Stomach (tissue), 9 donors: Measurements from ENCODE around the gene M1AP. TPM values are rescaled to one million over a fixed set of nuclear protein-coding genes. Genes with fewer than 3 reads are reported as not detected.
A peak's percentile ranks its signal among the peaks of the same experiment; 100 is the strongest.

Experiments
- DNase-seq, 2 donors: peaks; one replicate each; pipeline versions ENCODE4 v3.0.0 to v3.0.0-alpha.2; 2013 to 2019
- H3K27ac ChIP-seq, 5 donors: fragments of 200-600 bp in 4 of 5; sonication (generic) in 4 of 5; one replicate each; pipeline ENCODE4 v1.5.1; 2013 to 2019; ENCODE audit warnings: mild to moderate bottlenecking in 1 of 5, moderate library complexity in 1 of 5
- H3K27me3 ChIP-seq, 3 donors: fragments of 200-600 bp; sonication (generic); one replicate each; pipeline ENCODE4 v1.5.1; 2017 to 2019; ENCODE audit warnings: mixed run types in 1 of 3
- H3K36me3 ChIP-seq, 4 donors: fragments of 200-600 bp; sonication (generic); 1 replicate in 3 of 4; 2 replicates in 1 of 4; pipeline ENCODE4 v1.5.1; 2016 to 2019
- H3K4me1 ChIP-seq, 4 donors: fragments of 200-600 bp; sonication (generic); one replicate each; pipeline ENCODE4 v1.5.1; 2016 to 2019
- H3K4me3 ChIP-seq, 4 donors: fragments of 200-600 bp; sonication (generic) in 3 of 4; one replicate each; pipeline ENCODE4 v1.5.1; 2016 to 2019; ENCODE audit warnings: mild to moderate bottlenecking in 1 of 4
- H3K9me3 ChIP-seq, 4 donors: fragments of 200-600 bp; sonication (generic); one replicate each; pipeline ENCODE4 v1.5.1; 2016 to 2019
- EP300 ChIP-seq: sonication (generic); formaldehyde crosslinking; IDR thresholded peaks from one replicate; pipeline ENCODE4 v1.6.1; 2017; ENCODE audit warnings: antibody characterized with exemption
- POLR2A ChIP-seq, 4 donors: fragments of 450-650 bp; IDR thresholded peaks; one replicate each; pipeline ENCODE4 v1.6.1; 2016; ENCODE audit warnings: antibody characterized with exemption in 4 of 4, control low read depth in 2 of 4, mild to moderate bottlenecking in 1 of 4, moderate library complexity in 1 of 4
- POLR2AphosphoS5 ChIP-seq, 3 donors: sonication (generic); formaldehyde crosslinking; IDR thresholded peaks; one replicate each; pipeline ENCODE4 v1.6.1; 2016; ENCODE audit warnings: antibody characterized with exemption in 3 of 3
- WGBS, 5 donors: extraction: QIAGEN DNeasy Blood & Tissue Kit in 3 of 5; methylation state at CpG; one replicate each; pipeline versions ENCODE4 v1.1.5 to v1.1.7; 2013 to 2018; 5-methylcytosine and 5-hydroxymethylcytosine counted together
- intact Hi-C: fragments of 100-400 bp; cut with DNase I; formaldehyde crosslinking; loops from one replicate; pipeline ENCODE4 v1.15.1; 2023; ENCODE audit warnings: low total_unique reads
- polyA plus RNA-seq, 3 donors: library from polyadenylated mRNA; stranded (reverse); fragments of 200-250 nt; gene quantifications; one replicate each; pipeline ENCODE4 v1.2.3, GENCODE V29; 2013
- total RNA-seq, 5 donors: library from RNA; depleted of rRNA; stranded (reverse); fragments of >200 nt; gene quantifications; one replicate each; pipeline versions ENCODE4 v1.1.0 to v1.2.3, GENCODE V29; 2014 to 2016
- TF ChIP-seq, protein P1 (sequence below), 7 experiments: fragments of 450-650 bp in 4 of 7; fragments of 200-600 bp in 3 of 7; sonication (generic) in 3 of 7; IDR thresholded peaks; one replicate each; pipeline ENCODE4 v1.5.1; 2016 to 2019; ENCODE audit warnings: antibody characterized with exemption in 7 of 7, control low read depth in 2 of 7, mild to moderate bottlenecking in 1 of 7
- donor health status: healthy with polysubstance abuse.
- donor health status: Bipolar disorder and iron deficiency.
- donor health status: healthy.

Gene M1AP
- total and polyA plus RNA-seq, 8 donors, result 0.18 to 27.1 (median 0.31) TPM; not detected in 3

DNA sequence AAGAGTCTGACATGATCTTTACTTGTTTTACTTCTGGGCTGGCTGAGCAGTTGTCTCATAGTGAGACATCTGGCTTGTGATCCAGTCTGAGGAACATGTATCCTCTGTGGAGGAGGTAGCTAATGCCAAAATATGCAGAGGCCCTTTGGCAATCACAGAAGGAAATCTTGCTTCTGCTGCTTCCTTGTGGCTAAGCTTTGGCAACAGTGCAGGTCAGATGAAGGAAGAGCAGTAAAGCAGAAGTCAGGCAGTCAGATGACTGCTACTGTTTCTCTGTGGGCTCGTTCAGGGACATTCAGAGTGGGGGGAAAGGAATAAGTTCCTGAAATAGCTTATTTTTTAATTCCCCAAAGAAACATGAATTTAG is 71.3 kb downstream of the M1AP start:
- 26 to 57% (median 38%) methylated on average over 1 of the region's 1 CpG for WGBS, 5 donors
- H3K4me3 ChIP-seq, result no peak overlapping the region
- no peaks in the 10 kb centered on the region for H3K27me3 ChIP-seq
- no peaks in the 10 kb centered on the region for H3K36me3 ChIP-seq
- peak in 1 of 2 donors; percentile 33 for DNase-seq
- peak overlapping the region in 2 of 5 donors; percentile 10 to 60 for H3K27ac ChIP-seq
- intact Hi-C loops, result no loop called here
- TF ChIP-seq, protein P1, sequence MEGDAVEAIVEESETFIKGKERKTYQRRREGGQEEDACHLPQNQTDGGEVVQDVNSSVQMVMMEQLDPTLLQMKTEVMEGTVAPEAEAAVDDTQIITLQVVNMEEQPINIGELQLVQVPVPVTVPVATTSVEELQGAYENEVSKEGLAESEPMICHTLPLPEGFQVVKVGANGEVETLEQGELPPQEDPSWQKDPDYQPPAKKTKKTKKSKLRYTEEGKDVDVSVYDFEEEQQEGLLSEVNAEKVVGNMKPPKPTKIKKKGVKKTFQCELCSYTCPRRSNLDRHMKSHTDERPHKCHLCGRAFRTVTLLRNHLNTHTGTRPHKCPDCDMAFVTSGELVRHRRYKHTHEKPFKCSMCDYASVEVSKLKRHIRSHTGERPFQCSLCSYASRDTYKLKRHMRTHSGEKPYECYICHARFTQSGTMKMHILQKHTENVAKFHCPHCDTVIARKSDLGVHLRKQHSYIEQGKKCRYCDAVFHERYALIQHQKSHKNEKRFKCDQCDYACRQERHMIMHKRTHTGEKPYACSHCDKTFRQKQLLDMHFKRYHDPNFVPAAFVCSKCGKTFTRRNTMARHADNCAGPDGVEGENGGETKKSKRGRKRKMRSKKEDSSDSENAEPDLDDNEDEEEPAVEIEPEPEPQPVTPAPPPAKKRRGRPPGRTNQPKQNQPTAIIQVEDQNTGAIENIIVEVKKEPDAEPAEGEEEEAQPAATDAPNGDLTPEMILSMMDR (IDR thresholded peaks at IDR 0.05), result no peak
- TF ChIP-seq POLR2A (IDR thresholded peaks at IDR 0.05) (no peak), POLR2AphosphoS5 (IDR thresholded peaks at IDR 0.05) (peak in 1 of 3 donors; percentile 32)
- H3K4me1 ChIP-seq, result peaks cover 0 to 15% (median 0%) of the 10 kb centered on the region in 4 donors
- no peaks in the 10 kb centered on the region for H3K9me3 ChIP-seq

DNA sequence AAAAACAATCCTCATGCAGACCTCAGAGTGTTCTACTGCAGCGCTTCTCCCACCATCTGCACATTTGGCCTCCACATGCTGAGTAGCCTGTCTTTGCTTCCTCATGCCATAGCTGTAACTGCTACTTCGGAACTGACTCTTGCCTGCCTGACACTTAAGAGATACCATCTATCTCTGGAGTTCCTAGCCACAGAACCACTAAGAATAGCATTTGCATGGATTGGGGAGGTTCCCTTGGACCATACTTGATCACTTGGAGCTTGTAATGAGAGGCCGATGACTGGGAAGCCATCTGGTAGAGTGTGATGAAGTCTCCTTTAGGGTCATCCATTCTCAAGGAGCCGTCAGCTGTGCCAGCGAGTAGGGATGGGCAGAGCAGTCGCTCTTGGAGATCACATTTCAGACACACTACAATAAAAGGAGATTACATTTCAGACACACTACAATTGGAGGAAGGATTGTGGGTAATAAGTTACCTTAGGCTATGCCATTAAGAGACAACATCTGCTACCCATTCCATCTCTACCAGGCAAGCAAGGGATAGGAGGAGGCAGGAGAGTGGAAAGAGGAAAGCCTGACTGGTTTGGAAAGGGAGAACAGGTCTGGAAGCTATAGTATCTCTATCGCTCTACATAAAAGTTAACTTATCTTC is 71.8 kb downstream of the M1AP start:
- WGBS, 5 donors, result 79 to 92% (median 87%) methylated on average over 7 of the region's 7 CpGs
- TF ChIP-seq POLR2AphosphoS5 (IDR thresholded peaks at IDR 0.05) (no peak), POLR2A (IDR thresholded peaks at IDR 0.05) (no peak), EP300 (no peak)
- TF ChIP-seq, protein P1 (IDR thresholded peaks at IDR 0.05), result no peak
- peaks cover 0 to 15% (median 0%) of the 10 kb centered on the region in 4 donors for H3K4me1 ChIP-seq
- intact Hi-C loops, result no loop called here
- no peak for DNase-seq
- H3K27me3 ChIP-seq, result no peaks in the 10 kb centered on the region
- H3K27ac ChIP-seq, result peak overlapping the region in 1 of 5 donors; percentile 60
- H3K4me3 ChIP-seq, result no peak overlapping the region
- no peaks in the 10 kb centered on the region for H3K9me3 ChIP-seq
- no peaks in the 10 kb centered on the region for H3K36me3 ChIP-seq

DNA sequence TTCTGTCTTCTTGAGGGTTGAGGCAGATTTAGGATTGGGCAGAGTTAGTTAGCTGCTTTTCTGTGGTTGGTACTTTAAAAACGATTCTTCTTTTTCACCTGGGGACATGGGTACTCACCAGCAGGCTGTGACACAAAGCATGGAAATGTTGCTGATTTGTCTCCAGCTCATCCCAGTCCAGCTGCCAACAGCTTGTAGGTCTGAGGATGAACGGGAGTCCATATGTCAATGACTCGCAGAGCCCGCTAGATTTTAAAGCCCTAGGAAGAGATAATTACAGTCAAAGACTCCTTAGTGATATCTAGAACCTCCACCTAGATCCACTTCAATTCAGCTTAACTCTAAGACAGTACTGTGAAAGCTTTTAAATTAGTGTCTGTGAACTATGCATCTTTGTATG is 72.8 kb downstream of the M1AP start:
- WGBS, 5 donors, result 90 to 94% (median 91%) methylated on average over 4 of the region's 4 CpGs
- DNase-seq, result no peak
- Histone ChIP-seq H3K36me3 (no peaks in the 10 kb centered on the region), H3K27ac (no peak overlapping the region), H3K27me3 (no peaks in the 10 kb centered on the region), H3K9me3 (no peaks in the 10 kb centered on the region), H3K4me1 (peaks cover 0 to 15% (median 0%) of the 10 kb centered on the region in 4 donors), H3K4me3 (no peak overlapping the region)
- intact Hi-C loops, result no loop called here
- TF ChIP-seq, protein P1 (IDR thresholded peaks at IDR 0.05), result no peak

DNA sequence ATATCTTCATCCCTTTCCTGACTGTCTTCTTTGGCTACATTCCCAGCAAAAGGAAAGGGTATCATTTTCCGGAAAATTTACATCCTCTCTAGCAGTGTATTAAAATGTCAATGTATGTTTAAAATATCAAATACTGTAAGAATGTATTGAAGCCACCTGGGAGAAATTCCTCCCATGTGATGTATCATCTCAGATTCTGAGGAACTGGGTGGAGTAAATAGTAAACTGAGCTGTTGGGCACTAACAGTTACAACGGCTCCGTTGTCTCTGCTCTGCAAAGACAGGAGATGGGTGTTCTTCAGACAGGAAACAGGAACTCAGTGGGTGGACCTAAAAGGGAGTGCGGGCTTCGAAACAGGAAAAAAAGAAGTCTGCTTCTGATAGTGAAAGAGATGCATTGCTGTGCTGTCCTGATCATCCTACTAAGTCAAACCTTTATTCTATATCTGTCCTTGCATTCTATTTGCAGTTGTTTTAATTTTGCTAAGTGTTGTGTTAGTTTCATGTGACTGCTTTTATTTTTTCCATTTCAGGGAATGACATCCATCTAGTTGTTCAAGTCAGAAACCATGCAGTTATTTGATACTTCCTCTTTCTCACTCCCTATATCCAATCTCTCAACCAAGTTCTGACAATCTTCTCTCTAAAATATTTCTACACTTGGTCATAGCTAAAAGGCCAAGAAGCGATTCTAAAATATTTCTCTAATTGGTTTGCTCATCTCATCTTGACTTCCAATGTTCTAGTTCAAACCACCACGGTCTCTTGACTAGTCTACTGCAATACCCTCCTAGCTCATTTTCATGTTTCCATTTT is 74.2 kb downstream of the M1AP start:
- peak overlapping the region in 1 of 5 donors; percentile 5 for H3K27ac ChIP-seq
- WGBS, 5 donors, result 48 to 68% (median 65%) methylated on average over 7 of the region's 7 CpGs
- TF ChIP-seq, protein P1 (IDR thresholded peaks at IDR 0.05), result no peak
- TF ChIP-seq POLR2AphosphoS5 (IDR thresholded peaks at IDR 0.05), result no peak
- no peak for TF ChIP-seq EP300
- no peak for TF ChIP-seq POLR2A (IDR thresholded peaks at IDR 0.05)
- no peaks in the 10 kb centered on the region for H3K36me3 ChIP-seq
- no peaks in the 10 kb centered on the region for H3K9me3 ChIP-seq
- intact Hi-C loops, result no loop called here
- no peak overlapping the region for H3K4me3 ChIP-seq
- H3K27me3 ChIP-seq, result no peaks in the 10 kb centered on the region
- H3K4me1 ChIP-seq, result peaks cover 0 to 15% (median 0%) of the 10 kb centered on the region in 4 donors
- DNase-seq, result peak in 1 of 2 donors; percentile 40
